Neuronal stem cell (in vitro differentiated cells): ENCODE results near the gene SP7.

Source experiments
- DNase-seq: peaks from one replicate; pipeline ENCODE4 v3.0.0-alpha.2; 2013; ENCODE audit warnings: low spot score
- H2AFZ ChIP-seq: one replicate; pipeline ENCODE4 v1.6.1; 2013; ENCODE audit warnings: mild to moderate bottlenecking, low read length, inconsistent platforms
- H2AK5ac ChIP-seq: 2 replicates; pipeline ENCODE4 v1.6.1; 2013; ENCODE audit warnings: low read depth, mild to moderate bottlenecking, inconsistent platforms, low read length, moderate library complexity, mixed read lengths
- H2BK120ac ChIP-seq: 2 replicates; pipeline ENCODE4 v1.6.1; 2013; ENCODE audit warnings: low read depth, mild to moderate bottlenecking, inconsistent platforms, low read length, moderate library complexity, mixed read lengths
- H2BK12ac ChIP-seq: one replicate; pipeline ENCODE4 v1.6.1; 2013; ENCODE audit warnings: low read length, inconsistent platforms
- H2BK15ac ChIP-seq: 2 replicates; pipeline ENCODE4 v1.6.1; 2013; ENCODE audit warnings: mild to moderate bottlenecking, low read length, inconsistent platforms, mixed read lengths
- H2BK5ac ChIP-seq: one replicate; pipeline ENCODE4 v1.6.1; 2013; ENCODE audit warnings: inconsistent platforms, mild to moderate bottlenecking, low read length, moderate library complexity
- H3K14ac ChIP-seq: one replicate; pipeline ENCODE4 v1.6.1; 2013; ENCODE audit warnings: low read length, inconsistent platforms
- H3K18ac ChIP-seq: 2 replicates; pipeline ENCODE4 v1.6.1; 2013; ENCODE audit warnings: low read length, inconsistent platforms
- H3K23ac ChIP-seq: 2 replicates; pipeline ENCODE4 v1.6.1; 2013; ENCODE audit warnings: low read depth, mild to moderate bottlenecking, mixed read lengths, low read length, inconsistent platforms; ENCODE audit not compliant: poor library complexity
- H3K27ac ChIP-seq: replicated peaks from 3 replicates; pipeline ENCODE4 v1.5.1; 2013; ENCODE audit warnings: low read length, inconsistent platforms
- H3K27me3 ChIP-seq, 3 experiments: 2 replicates each; pipeline ENCODE4 v1.6.1; 2013; ENCODE audit warnings: low read length in 3 of 3, mild to moderate bottlenecking in 2 of 3, inconsistent platforms in 1 of 3, low read depth in 1 of 3, mixed read lengths in 1 of 3, moderate library complexity in 1 of 3; ENCODE audit not compliant: control insufficient read depth in 3 of 3, insufficient read depth in 3 of 3
- H3K36me3 ChIP-seq, 2 donors: replicated peaks in 1 of 2; 2 replicates each; pipeline ENCODE4 v1.6.1; 2013; ENCODE audit warnings: low read length in 2 of 2; ENCODE audit not compliant: control insufficient read depth in 2 of 2, insufficient read depth in 2 of 2
- H3K4ac ChIP-seq: 2 replicates; pipeline ENCODE4 v1.6.1; 2013; ENCODE audit warnings: inconsistent platforms, mild to moderate bottlenecking, low read length, moderate library complexity
- H3K4me1 ChIP-seq, 2 donors: 1 replicate in 1 of 2; 2 replicates in 1 of 2; pipeline ENCODE4 v1.6.1; 2013; ENCODE audit warnings: low read length in 2 of 2, low read depth in 1 of 2; ENCODE audit not compliant: control insufficient read depth in 2 of 2, insufficient read depth in 1 of 2
- H3K4me2 ChIP-seq: one replicate; pipeline ENCODE4 v1.6.1; 2013; ENCODE audit warnings: mild to moderate bottlenecking, low read length, inconsistent platforms; ENCODE audit not compliant: insufficient read depth, poor library complexity, severe bottlenecking
- H3K4me3 ChIP-seq, 2 donors: 2 replicates each; pipeline ENCODE4 v1.5.1; 2013; ENCODE audit warnings: low read length in 2 of 2, mild to moderate bottlenecking in 2 of 2, inconsistent platforms in 1 of 2, moderate library complexity in 1 of 2
- H3K79me1 ChIP-seq: one replicate; pipeline ENCODE4 v1.6.1; 2013; ENCODE audit warnings: low read depth, mild to moderate bottlenecking, inconsistent platforms, low read length, moderate library complexity
- H3K9ac ChIP-seq: one replicate; pipeline ENCODE4 v1.6.1; 2013; ENCODE audit warnings: mild to moderate bottlenecking, low read depth, low read length, inconsistent platforms; ENCODE audit not compliant: poor library complexity
- H3K9me3 ChIP-seq, 2 donors: replicated peaks in 1 of 2; 2 replicates each; pipeline versions ENCODE3 to v1.6.1; 2013; ENCODE audit warnings: low read length in 2 of 2, mild to moderate bottlenecking in 2 of 2, inconsistent platforms in 1 of 2, low read depth in 1 of 2, mixed read lengths in 1 of 2, moderate library complexity in 1 of 2; ENCODE audit not compliant: control insufficient read depth in 2 of 2, insufficient read depth in 1 of 2
- H4K8ac ChIP-seq: one replicate; pipeline ENCODE4 v1.6.1; 2013; ENCODE audit warnings: low read depth, mild to moderate bottlenecking, inconsistent platforms, low read length, moderate library complexity
- H4K91ac ChIP-seq: one replicate; pipeline ENCODE4 v1.6.1; 2013; ENCODE audit warnings: low read length, low read depth, mild to moderate bottlenecking, inconsistent platforms; ENCODE audit not compliant: poor library complexity
- WGBS, 2 donors: extraction: QIAGEN DNeasy Blood & Tissue Kit; methylation state at CpG; one replicate each; pipeline ENCODE4 v1.1.7; 2013; ENCODE audit warnings: missing lambda C conversion rate in 2 of 2, mixed read lengths in 1 of 2; ENCODE audit not compliant: insufficient read length in 2 of 2, insufficient replicate concordance in 1 of 2; ENCODE audit errors: extremely low coverage in 2 of 2; 5-methylcytosine and 5-hydroxymethylcytosine counted together

The SP7 gene

DNA sequence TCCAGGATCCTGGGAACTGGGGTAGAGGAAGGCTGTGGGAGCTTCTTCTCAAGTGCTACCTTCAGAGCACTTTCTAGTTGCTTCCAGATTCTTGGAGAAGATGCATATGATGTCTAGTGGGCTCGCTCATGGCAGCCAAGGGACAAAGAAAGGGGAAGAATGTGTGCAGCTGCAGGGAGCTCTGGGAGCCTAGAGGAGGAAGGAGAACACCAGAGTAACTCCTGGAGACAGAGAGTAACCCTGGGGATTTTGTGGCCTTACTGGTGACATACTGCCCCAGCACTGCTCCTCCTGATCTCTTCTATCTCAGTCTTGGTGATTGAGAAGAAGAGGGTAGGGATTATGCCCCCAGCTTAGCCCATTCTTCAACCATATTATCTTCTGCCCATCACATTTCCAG, 10.3 kb upstream of the SP7 start:
- Histone ChIP-seq H3K14ac (no peak overlapping the region), H2BK12ac (no peak overlapping the region), H4K91ac (no peak overlapping the region), H2BK120ac (no peak overlapping the region), H3K36me3 (no peaks in the 10 kb centered on the region), H3K4me2 (no peak overlapping the region), H3K18ac (no peak overlapping the region), H3K9me3 (no peaks in the 10 kb centered on the region), H2BK15ac (no peak overlapping the region), H3K23ac (no peak overlapping the region), H3K4me3 (no peak overlapping the region), H3K9ac (no peak overlapping the region), H3K4me1 (peaks cover 5 to 10% of the 10 kb centered on the region in 2 donors), H3K4ac (no peak overlapping the region), H2AK5ac (no peak overlapping the region), H3K27me3 (peaks cover 0 to 38% (median 4%) of the 10 kb centered on the region in 3 experiments), H4K8ac (no peak overlapping the region), H2BK5ac (no peak overlapping the region), H3K27ac (no peak overlapping the region), H2AFZ (no peak overlapping the region), H3K79me1 (no peaks in the 10 kb centered on the region)
- DNase-seq: no peak
- no CpG with 5 or more reads among the region's 1 CpG for WGBS, 2 donors

DNA sequence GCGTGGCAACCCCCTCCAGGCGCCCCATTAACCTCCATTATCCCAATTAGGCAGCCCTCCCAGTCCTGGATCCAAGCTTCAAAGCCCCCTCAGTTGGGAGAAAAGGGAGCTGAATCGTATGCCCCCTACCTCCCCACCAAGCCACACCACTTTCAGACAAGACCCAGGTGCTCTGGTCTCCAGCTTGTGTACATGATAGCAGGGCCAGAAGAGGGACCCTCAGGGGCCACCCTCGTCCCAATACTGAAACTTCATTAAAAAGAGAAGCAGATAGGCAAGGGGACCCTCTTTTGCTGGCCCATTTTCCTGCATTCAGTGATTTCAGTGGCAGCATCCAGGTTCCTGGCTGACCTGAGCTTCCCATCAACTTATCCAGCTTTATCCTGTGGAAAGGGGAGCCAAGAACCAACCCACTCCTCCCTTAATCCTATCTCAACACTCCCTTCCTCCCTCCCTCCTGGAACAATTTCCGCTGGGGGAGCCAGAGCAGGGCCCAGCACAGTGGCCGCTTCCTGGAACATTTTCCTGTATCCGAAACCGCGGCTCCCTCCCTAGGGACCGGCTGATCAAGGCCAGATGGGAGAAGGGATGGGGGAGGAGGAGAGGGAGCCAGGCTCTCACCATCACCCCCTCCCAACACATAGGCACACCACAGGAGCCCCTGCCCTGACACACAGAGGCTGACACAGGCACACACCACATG, 9.5 kb upstream of the SP7 start:
- Histone ChIP-seq H2BK120ac (no peak overlapping the region), H4K8ac (no peak overlapping the region), H4K91ac (no peak overlapping the region), H2BK5ac (no peak overlapping the region), H3K4me3 (peak overlapping the region; percentile 32 to 49), H3K4me1 (peaks cover 5 to 10% of the 10 kb centered on the region in 2 donors), H3K14ac (no peak overlapping the region), H2BK15ac (no peak overlapping the region), H3K9me3 (no peaks in the 10 kb centered on the region), H3K36me3 (no peaks in the 10 kb centered on the region), H3K9ac (no peak overlapping the region), H3K18ac (no peak overlapping the region), H2BK12ac (no peak overlapping the region), H3K4ac (no peak overlapping the region), H3K27ac (no peak overlapping the region), H3K79me1 (no peaks in the 10 kb centered on the region), H3K23ac (no peak overlapping the region), H3K27me3 (peaks cover 0 to 46% (median 4%) of the 10 kb centered on the region in 3 experiments), H3K4me2 (peak overlapping the region; percentile 32), H2AFZ (peak overlapping the region; percentile 92), H2AK5ac (peak overlapping the region; percentile 17)
- no peak for DNase-seq
- WGBS, 2 donors: no CpG with 5 or more reads among the region's 10 CpGs

DNA sequence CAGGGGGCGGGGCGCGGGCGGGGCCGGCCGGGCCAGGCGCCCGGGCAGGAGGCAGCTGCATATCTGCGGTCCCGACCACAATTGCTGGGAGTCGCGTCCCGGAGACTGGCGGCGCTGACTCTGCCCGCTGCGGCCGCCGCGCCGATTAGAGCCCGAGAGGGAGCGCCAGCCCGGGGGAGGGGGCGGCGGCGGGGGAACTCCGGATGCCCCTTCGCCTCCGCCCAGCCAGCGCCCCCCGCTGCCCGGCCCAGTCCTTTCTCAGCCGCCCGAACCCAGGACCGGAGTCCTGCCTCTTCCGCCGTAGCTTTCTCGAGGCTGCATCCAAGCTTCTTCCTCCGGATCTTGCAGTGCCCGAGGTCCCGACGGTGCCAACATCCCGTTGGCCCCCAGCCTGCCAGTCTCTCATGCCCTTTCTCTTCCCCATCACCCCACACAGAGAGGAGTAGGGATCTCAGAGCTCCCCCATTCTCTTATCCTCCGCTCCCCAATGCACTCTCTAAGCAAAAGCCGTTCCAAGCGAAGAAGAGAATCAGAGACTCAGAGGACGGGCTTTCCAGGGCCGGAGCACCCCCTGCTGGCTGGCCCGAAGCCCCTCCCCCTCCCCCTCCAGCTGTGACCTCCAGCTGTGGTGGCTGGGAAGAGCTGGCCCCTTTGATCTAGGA, 8.8 kb upstream of the SP7 start:
- no peak overlapping the region for H2BK5ac ChIP-seq
- peak overlapping the region; percentile 49 to 90 for H3K4me3 ChIP-seq
- H2BK15ac ChIP-seq: peak overlapping the region; percentile 89
- peak overlapping the region; percentile 57 for H2BK120ac ChIP-seq
- peak overlapping the region; percentile 93 for H3K4me2 ChIP-seq
- H2AK5ac ChIP-seq: no peak overlapping the region
- peaks cover 0 to 52% (median 4%) of the 10 kb centered on the region in 3 experiments for H3K27me3 ChIP-seq
- no CpG with 5 or more reads among the region's 50 CpGs for WGBS, 2 donors
- H2AFZ ChIP-seq: peak overlapping the region; percentile 92
- no peak overlapping the region for H4K91ac ChIP-seq
- H4K8ac ChIP-seq: no peak overlapping the region
- no peak overlapping the region for H3K14ac ChIP-seq
- H3K36me3 ChIP-seq: no peaks in the 10 kb centered on the region
- H3K9me3 ChIP-seq: no peaks in the 10 kb centered on the region
- H3K27ac ChIP-seq: no peak overlapping the region
- H3K9ac ChIP-seq: peak overlapping the region; percentile 87
- peak overlapping the region; percentile 94 for H3K18ac ChIP-seq
- no peak overlapping the region for H2BK12ac ChIP-seq
- H3K79me1 ChIP-seq: no peaks in the 10 kb centered on the region
- H3K23ac ChIP-seq: peak overlapping the region; percentile 50
- no peak overlapping the region for H3K4ac ChIP-seq
- peak; percentile 51 for DNase-seq
- peaks cover 5 to 10% of the 10 kb centered on the region in 2 donors for H3K4me1 ChIP-seq

DNA sequence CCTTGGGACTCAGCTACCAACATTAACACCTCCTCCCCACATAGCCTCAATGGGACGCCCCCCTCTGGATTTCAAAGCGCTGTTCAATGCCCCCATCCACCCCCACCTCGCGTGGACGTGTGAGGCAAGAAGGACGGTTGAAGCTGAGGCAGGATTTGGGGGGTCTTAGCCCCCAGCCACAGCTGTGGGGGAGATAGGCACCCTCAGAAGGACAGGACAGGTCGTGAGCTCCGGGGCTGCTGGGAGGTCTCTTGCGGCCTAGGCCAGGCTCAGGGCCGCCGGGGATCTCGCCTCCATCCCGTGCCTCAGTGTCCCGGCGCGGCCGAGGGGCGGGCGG, 8.3 kb upstream of the SP7 start:
- Histone ChIP-seq H2AFZ (peak overlapping the region; percentile 92), H2BK5ac (no peak overlapping the region), H3K27ac (no peak overlapping the region), H3K4me2 (peak overlapping the region; percentile 93), H3K79me1 (no peaks in the 10 kb centered on the region), H3K4me1 (peaks cover 5 to 10% of the 10 kb centered on the region in 2 donors), H3K4ac (no peak overlapping the region), H4K91ac (no peak overlapping the region), H3K23ac (no peak overlapping the region), H3K36me3 (no peaks in the 10 kb centered on the region), H2BK120ac (peak overlapping the region; percentile 49), H3K4me3 (peak overlapping the region; percentile 49 to 74), H2BK12ac (no peak overlapping the region), H4K8ac (peak overlapping the region; percentile 95), H2AK5ac (no peak overlapping the region), H3K18ac (peak overlapping the region; percentile 93), H2BK15ac (peak overlapping the region; percentile 89), H3K14ac (no peak overlapping the region), H3K9me3 (no peaks in the 10 kb centered on the region), H3K9ac (peak overlapping the region; percentile 87), H3K27me3 (peaks cover 0 to 56% (median 4%) of the 10 kb centered on the region in 3 experiments)
- no CpG with 5 or more reads among the region's 19 CpGs for WGBS, 2 donors
- no peak for DNase-seq
